ENCODE results near the gene CCM2L. TPM values are rescaled to one million over a fixed set of nuclear protein-coding genes. Genes with fewer than 3 reads are reported as not detected.

Gene CCM2L
- total and polyA plus RNA-seq, 4 donors = 6.6 to 12.8 (median 11.7) TPM

- WGBS, 2 donors = 88 to 100% methylated on average over 1 of the region's 1 CpG
- no peak for DNase-seq
- H3K36me3 ChIP-seq (ENCODE audit: control insufficient read depth in 4 of 4, insufficient read depth in 4 of 4, low read length in 4 of 4) = peaks cover 0 to 3% (median 0%) of the 10 kb centered on the region in 4 donors
- H3K27me3 ChIP-seq (ENCODE audit: control insufficient read depth in 3 of 3, insufficient read depth in 3 of 3, low read length in 2 of 3) = peaks cover 0 to 3% (median 0%) of the 10 kb centered on the region in 3 donors
- no peak overlapping the region for H3K9ac ChIP-seq (ENCODE audit: insufficient read depth in 1 of 2, low read length in 2 of 2)
- H3K4me3 ChIP-seq = no peak overlapping the region
- no peak overlapping the region for H3K27ac ChIP-seq (ENCODE audit: low read depth in 1 of 2, low read length in 1 of 2)
- H3K4me1 ChIP-seq (ENCODE audit: control insufficient read depth in 5 of 5, insufficient read depth in 5 of 5, low read length in 5 of 5) = peaks cover 0 to 5% (median 0%) of the 10 kb centered on the region in 5 donors
- no peak for ATAC-seq (ENCODE audit: insufficient read depth, low FRiP score)
- TF ChIP-seq CTCF (IDR thresholded peaks at IDR 0.05; ENCODE audit: control extremely low read depth, extremely low read depth) = no peak
- H3K9me3 ChIP-seq (ENCODE audit: control insufficient read depth in 4 of 4, insufficient read depth in 3 of 4, low read length in 3 of 4) = no peaks in the 10 kb centered on the region
Observed at GRCh38 chr20:32075534-32075933, 65.3 kb downstream of the CCM2L start.

- Histone ChIP-seq H3K4me3 (no peak overlapping the region), H3K9me3 (ENCODE audit: control insufficient read depth in 4 of 4, insufficient read depth in 3 of 4, low read length in 3 of 4) (no peaks in the 10 kb centered on the region), H3K27me3 (ENCODE audit: control insufficient read depth in 3 of 3, insufficient read depth in 3 of 3, low read length in 2 of 3) (peaks cover 0 to 3% (median 0%) of the 10 kb centered on the region in 3 donors), H3K4me1 (ENCODE audit: control insufficient read depth in 5 of 5, insufficient read depth in 5 of 5, low read length in 5 of 5) (peaks cover 0 to 2% (median 0%) of the 10 kb centered on the region in 5 donors), H3K36me3 (ENCODE audit: control insufficient read depth in 4 of 4, insufficient read depth in 4 of 4, low read length in 4 of 4) (peaks cover 0 to 3% (median 0%) of the 10 kb centered on the region in 4 donors), H3K27ac (ENCODE audit: low read depth in 1 of 2, low read length in 1 of 2) (no peak overlapping the region), H3K9ac (ENCODE audit: insufficient read depth in 1 of 2, low read length in 2 of 2) (no peak overlapping the region)
- WGBS, 2 donors = 34 to 61% methylated on average over 4 of the region's 4 CpGs
- ATAC-seq (ENCODE audit: insufficient read depth, low FRiP score) (no peak), DNase-seq (no peak)
- no peak for TF ChIP-seq CTCF (IDR thresholded peaks at IDR 0.05; ENCODE audit: control extremely low read depth, extremely low read depth)
Observed at GRCh38 chr20:32077190-32077589, 67.0 kb downstream of the CCM2L start.

- peaks cover 0 to 3% (median 0%) of the 10 kb centered on the region in 4 donors for H3K36me3 ChIP-seq (ENCODE audit: control insufficient read depth in 4 of 4, insufficient read depth in 4 of 4, low read length in 4 of 4)
- no peak overlapping the region for H3K27ac ChIP-seq (ENCODE audit: low read depth in 1 of 2, low read length in 1 of 2)
- 77 to 87% methylated on average over 5 of the region's 5 CpGs for WGBS, 2 donors
- H3K4me1 ChIP-seq (ENCODE audit: control insufficient read depth in 5 of 5, insufficient read depth in 5 of 5, low read length in 5 of 5) = peaks cover 0 to 2% (median 0%) of the 10 kb centered on the region in 5 donors
- H3K9ac ChIP-seq (ENCODE audit: insufficient read depth in 1 of 2, low read length in 2 of 2) = no peak overlapping the region
- H3K27me3 ChIP-seq (ENCODE audit: control insufficient read depth in 3 of 3, insufficient read depth in 3 of 3, low read length in 2 of 3) = peaks cover 0 to 3% (median 0%) of the 10 kb centered on the region in 3 donors
- ATAC-seq (ENCODE audit: insufficient read depth, low FRiP score) = no peak
- H3K9me3 ChIP-seq (ENCODE audit: control insufficient read depth in 4 of 4, insufficient read depth in 3 of 4, low read length in 3 of 4) = no peaks in the 10 kb centered on the region
- no peak overlapping the region for H3K4me3 ChIP-seq
- DNase-seq = no peak
- no peak for TF ChIP-seq CTCF (IDR thresholded peaks at IDR 0.05; ENCODE audit: control extremely low read depth, extremely low read depth)
Observed at GRCh38 chr20:32078322-32078721, 68.1 kb downstream of the CCM2L start.

GRCh38 chr20:32078791-32079190 lies 68.6 kb downstream of the CCM2L start:
- TF ChIP-seq CTCF (IDR thresholded peaks at IDR 0.05; ENCODE audit: control extremely low read depth, extremely low read depth) = no peak
- ATAC-seq (ENCODE audit: insufficient read depth, low FRiP score) = no peak

More at GRCh38 chr20:32078791-32079190, 68.6 kb downstream of the CCM2L start:
- Histone ChIP-seq H3K27me3 (ENCODE audit: control insufficient read depth in 3 of 3, insufficient read depth in 3 of 3, low read length in 2 of 3) (peaks cover 0 to 3% (median 0%) of the 10 kb centered on the region in 3 donors), H3K9ac (ENCODE audit: insufficient read depth in 1 of 2, low read length in 2 of 2) (no peak overlapping the region), H3K27ac (ENCODE audit: low read depth in 1 of 2, low read length in 1 of 2) (no peak overlapping the region), H3K9me3 (ENCODE audit: control insufficient read depth in 4 of 4, insufficient read depth in 3 of 4, low read length in 3 of 4) (no peaks in the 10 kb centered on the region), H3K4me3 (no peak overlapping the region), H3K4me1 (ENCODE audit: control insufficient read depth in 5 of 5, insufficient read depth in 5 of 5, low read length in 5 of 5) (peaks cover 0 to 2% (median 0%) of the 10 kb centered on the region in 5 donors), H3K36me3 (ENCODE audit: control insufficient read depth in 4 of 4, insufficient read depth in 4 of 4, low read length in 4 of 4) (peaks cover 0 to 3% (median 0%) of the 10 kb centered on the region in 4 donors)
- DNase-seq = no peak
